GM12865 (cell line): Measurements from ENCODE around the gene UFL1.

Source experiments
- DNase-seq: peaks from one replicate; pipeline ENCODE4 v3.0.0; 2010; ENCODE audit warnings: low read depth
- H3K4me3 ChIP-seq: 2 replicates; pipeline ENCODE4 v1.5.1; 2011; ENCODE audit warnings: mild to moderate bottlenecking, low read depth, low read length, control low read depth
- TF ChIP-seq, protein P1 (sequence below): IDR thresholded peaks from 2 replicates; pipeline ENCODE4 v1.5.1; 2011; ENCODE audit warnings: low read length, control low read depth, low read depth, inconsistent platforms; ENCODE audit not compliant: insufficient read depth; ENCODE audit errors: missing control alignments

Gene UFL1

DNA sequence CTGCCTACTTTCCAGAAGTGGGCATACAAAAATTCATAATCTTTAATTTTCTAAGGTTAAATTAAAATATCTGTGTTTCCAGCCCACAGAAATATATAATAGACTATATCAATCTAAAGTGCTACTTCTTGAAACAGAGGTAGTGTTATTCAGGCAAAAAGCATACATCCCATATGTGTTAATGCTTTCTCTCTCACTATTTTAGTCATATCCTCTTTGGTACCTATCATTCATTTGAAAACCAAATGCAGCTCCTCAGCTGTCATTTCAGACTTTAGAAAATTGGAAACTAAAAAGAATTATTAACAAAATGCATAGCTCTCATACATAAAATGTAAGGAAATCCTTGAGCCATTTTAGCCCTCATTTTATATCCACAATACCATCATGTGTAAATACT is 42.2 kb downstream of the UFL1 start:
- TF ChIP-seq, protein P1, sequence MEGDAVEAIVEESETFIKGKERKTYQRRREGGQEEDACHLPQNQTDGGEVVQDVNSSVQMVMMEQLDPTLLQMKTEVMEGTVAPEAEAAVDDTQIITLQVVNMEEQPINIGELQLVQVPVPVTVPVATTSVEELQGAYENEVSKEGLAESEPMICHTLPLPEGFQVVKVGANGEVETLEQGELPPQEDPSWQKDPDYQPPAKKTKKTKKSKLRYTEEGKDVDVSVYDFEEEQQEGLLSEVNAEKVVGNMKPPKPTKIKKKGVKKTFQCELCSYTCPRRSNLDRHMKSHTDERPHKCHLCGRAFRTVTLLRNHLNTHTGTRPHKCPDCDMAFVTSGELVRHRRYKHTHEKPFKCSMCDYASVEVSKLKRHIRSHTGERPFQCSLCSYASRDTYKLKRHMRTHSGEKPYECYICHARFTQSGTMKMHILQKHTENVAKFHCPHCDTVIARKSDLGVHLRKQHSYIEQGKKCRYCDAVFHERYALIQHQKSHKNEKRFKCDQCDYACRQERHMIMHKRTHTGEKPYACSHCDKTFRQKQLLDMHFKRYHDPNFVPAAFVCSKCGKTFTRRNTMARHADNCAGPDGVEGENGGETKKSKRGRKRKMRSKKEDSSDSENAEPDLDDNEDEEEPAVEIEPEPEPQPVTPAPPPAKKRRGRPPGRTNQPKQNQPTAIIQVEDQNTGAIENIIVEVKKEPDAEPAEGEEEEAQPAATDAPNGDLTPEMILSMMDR: no peak
- DNase-seq: no peak
- H3K4me3 ChIP-seq: no peak overlapping the region

GRCh38 chr6:96570053-96570452 is 48.4 kb downstream of the UFL1 start:
- no peak for DNase-seq
- H3K4me3 ChIP-seq: no peak overlapping the region
- TF ChIP-seq, protein P1: no peak

- no peak overlapping the region for H3K4me3 ChIP-seq
- DNase-seq: no peak
- TF ChIP-seq, protein P1: no peak
These were observed 49.9 kb downstream of the UFL1 start for GRCh38 chr6:96571551-96571950.

DNA sequence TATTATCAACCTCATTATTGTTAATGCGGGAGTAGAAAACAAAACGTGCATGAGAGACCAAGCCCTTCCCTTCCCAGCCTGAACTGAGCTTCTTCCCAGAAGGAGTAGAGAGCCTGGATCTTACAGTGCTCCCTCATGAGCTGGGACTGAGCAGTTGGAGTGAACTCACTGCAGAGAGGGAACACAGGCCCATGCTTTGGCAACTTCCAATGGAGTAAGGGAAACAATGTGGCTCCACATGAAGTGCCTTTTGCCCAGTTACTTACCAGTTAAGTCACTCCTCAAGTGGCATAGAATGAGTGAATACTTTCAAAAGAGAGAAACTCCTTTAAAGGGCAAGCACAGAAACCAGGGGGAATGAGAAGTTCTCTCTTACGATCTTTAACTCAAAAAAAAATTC is 53.8 kb downstream of the UFL1 start:
- TF ChIP-seq, protein P1: no peak
- no peak overlapping the region for H3K4me3 ChIP-seq
- DNase-seq: no peak

GRCh38 chr6:96576221-96576620 is 54.6 kb downstream of the UFL1 start:
- no peak overlapping the region for H3K4me3 ChIP-seq
- TF ChIP-seq, protein P1: no peak
- no peak for DNase-seq

- no peak for DNase-seq
- no peak overlapping the region for H3K4me3 ChIP-seq
- TF ChIP-seq, protein P1: no peak
These were observed 60.4 kb downstream of the UFL1 start for GRCh38 chr6:96582021-96582420.

GRCh38 chr6:96582436-96582835 is 60.8 kb downstream of the UFL1 start:
- no peak overlapping the region for H3K4me3 ChIP-seq
- TF ChIP-seq, protein P1: no peak
- no peak for DNase-seq
